OCI-M2 (cell line): ENCODE measurements around the gene EVX1.

ENCODE experiments used
- DNase-seq: peaks from one replicate; lab custom pipeline; 2025; ENCODE audit not compliant: unreplicated experiment; lab: John Stamatoyannopoulos, UW

Gene EVX1

DNA sequence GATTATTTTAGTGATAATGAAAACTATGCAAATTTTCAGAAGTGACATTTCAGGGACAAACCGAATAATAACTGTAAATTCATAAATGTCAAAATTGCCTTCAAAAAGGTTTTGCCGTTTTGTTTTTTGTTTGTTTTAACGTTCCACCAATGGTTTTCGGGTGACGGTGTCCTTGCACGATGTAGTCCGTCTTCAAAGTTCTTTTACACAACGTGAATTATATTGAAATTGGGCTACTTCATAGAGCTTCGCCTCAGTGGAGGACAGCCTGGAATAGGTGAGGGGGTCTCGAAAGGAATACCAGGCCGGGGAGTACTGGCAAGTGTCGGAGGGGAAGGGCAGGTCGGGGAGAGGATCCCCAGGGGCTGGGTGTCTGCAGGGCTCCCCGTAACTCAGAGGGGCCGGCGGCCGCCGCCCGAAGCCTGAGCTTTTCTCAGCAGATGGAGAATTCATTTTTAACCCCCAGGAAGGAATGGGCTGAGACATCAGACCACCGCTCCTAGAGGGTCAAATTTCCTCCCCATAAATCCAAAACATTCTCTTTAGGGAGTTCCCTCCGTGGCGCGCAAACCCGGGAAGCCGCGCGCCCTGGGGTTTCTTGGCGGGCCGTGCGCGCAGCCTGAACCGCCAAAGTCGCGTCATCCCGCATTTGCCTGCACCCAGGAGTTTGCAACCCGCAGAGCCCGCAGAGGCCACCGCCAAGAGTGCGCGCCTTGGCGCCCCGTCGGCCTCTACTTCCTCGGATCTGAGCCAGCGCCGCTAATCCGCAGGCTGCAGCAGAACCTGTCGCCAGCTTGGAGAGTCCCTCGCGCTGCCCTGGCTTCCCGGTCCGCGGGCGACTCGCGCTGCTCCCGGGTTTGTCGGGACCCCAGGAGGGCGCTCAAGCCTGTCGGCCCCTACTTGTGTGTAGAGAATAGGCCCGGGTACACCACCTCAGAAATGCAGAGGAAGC is 17.3 kb upstream of the EVX1 start:
- no peak for DNase-seq

DNA sequence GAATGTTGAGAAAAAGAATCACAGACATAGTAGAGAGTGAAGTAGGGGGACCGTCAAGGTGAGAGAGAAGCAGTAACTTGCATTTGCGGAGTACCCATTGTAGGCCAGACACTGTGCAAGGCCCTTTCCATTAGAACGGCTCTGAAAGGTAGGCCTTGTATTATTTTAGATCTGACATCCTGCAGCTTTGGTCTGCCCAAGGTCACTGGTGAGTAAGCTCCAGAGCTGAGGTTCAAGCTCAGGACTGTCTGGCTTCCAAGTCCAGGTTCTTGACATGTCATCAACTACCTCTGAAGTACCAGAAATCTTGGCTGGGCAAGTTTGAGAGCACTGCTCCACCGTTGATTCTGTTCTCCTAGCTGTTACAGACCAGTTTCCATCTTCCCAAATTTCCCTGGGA is 13.2 kb upstream of the EVX1 start:
- DNase-seq, result no peak

DNA sequence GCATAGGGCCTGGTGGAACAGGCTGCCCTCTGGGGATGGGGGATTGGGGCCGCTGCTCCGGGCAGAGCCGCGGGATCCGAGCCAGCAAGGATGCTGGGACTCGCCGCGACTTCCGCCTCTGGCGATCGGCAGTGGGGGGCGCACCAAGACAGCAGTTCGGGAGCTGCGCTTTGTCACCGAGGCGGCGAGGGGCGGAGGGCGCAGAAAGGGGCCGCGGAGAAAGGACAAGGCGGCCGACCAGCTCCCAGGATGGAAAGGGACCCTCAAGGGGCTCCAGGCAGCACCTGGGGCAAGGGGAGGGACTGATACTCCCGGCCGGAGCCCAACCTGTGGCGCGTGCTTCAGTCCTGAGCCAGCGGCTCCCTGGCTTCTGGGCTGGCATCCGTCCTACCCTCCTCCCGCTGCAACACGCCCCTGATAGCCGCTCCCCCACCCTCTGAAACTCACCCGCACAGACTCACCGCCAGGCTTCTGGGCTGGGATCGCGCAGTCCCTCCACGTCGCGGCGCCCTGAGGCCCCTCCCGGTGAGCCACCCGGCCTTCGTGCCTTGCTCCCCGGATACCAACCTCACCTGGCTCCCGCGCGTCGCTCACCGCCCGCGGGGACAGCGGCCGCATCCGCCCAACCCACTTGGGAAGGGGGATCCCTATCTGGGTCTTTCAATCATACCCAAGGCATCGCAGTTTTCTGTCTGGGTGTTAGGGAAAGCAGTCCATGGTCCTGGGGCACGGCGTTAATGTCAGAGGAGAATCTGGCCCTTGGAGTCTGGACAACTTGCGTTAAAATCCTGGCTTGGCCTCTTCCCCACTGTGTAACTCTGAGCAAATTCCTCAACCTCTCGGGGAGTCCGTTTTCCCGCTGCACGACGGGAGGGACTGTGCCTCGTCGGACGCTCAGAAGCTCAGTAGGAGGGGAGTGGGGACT is 7.0 kb upstream of the EVX1 start:
- DNase-seq, result no peak

DNA sequence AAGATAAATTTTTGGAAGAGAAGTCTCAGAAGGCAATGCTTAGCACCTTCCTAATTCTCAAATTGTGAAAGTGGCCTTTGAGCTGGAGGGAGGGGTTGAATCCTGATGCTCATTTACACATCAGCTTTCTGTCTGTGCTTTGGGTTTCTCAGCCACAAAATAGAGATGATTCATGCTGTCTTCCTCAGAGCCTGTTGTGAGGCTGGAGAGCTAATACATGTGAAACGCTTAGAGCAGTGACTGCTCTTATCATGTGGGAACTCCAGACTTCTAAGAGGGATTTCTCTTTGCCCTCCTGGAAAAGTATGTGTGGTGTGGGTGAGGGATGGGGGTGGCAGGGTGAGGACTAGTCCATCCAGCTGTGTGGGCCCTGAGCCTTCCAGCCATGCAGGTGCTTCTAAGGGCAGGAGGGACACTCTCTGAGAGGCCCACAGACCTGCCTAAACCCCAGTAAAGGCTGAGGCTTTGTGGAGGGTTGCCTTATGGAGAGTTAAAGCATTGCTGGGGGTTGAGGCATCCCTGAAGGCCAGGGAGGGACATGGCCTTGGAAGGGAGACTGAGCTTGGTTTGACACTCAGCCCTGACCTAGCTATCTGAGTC is 4.8 kb upstream of the EVX1 start:
- DNase-seq, result no peak

DNA sequence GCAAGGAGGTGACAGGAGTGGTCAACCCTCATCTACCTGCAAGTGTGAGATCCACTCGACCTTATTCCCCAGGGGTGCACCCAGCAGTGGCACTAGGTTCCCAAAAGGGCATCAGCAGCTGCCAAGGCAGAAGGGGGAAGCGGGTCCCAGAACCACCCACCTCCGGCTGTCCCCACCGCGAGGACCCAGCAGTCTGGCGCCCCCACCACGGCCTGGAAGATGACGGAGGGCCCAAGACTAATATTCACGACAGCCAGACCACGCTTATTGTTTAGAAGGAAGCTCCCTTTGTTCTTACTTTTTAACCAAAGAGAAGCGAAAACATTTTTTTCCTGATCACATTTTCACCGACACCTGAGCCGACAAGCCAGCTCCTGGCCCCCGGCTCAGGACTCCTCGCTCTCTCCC is 3.6 kb upstream of the EVX1 start:
- DNase-seq, result no peak

DNA sequence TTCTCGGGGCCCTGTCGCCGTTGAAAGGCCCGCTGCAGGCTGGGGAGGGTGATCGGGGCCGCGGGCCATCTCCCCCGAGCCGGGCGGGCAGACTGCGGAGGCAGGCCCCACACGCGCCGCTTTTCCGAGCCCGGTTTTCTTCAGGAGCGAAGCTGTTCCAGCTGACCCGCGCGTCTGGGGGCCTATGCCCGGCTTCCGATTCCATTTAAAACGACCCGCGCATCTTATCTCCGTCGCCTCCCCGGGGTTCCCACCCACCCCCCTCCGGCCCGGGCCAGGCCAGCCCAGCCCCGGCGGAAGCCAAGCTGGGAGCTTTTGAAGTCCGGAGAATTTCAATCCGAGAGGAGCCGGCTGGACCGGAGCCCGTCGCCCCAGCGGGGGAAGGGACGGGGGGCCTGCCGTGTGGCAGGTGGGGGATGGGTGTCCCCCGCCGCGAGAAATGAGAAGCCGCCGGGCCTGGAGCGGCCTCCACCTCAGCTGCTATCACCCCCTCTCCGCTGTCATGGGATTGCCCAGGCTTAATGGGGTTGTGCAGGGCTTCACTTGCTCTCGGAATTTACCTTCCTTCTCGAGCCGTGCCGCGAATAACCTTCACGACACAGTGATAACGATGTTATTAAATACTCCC is 3.1 kb upstream of the EVX1 start:
- no peak for DNase-seq

DNA sequence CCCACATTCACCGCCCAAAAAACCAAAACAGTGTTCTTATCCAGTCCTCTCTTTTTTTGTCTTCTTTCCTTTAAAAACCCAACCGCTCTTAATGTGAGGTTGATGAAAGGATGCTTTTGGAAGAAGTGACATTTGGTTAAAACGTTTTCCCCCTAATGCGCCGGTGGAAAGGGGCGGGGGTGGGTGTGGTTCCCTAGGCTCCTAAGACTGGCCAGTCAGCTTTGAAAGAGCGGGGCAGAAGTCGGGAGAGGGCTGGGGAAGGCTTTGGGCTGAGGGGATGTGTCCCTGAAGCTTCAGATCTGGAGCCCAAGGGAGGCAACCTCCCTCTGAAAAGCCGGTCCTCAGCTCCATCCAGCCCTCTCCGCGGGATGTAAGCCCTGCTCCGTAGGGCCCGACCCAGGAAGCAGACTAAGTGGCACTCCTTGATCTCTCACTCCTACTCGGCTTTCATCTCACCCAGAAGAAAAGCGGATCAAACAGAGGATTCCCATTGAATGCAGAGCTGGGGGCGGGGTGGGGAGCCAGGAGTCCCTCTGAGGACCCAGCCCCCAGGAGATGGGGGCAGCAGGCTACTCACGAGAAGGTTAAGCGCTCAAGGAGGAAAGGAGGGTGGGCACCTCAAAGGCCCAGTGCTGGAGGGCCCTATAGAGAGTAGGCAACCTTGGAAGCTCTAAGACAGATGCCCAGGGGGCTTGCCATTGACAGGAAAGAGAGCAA is 2.4 kb upstream of the EVX1 start:
- no peak for DNase-seq

DNA sequence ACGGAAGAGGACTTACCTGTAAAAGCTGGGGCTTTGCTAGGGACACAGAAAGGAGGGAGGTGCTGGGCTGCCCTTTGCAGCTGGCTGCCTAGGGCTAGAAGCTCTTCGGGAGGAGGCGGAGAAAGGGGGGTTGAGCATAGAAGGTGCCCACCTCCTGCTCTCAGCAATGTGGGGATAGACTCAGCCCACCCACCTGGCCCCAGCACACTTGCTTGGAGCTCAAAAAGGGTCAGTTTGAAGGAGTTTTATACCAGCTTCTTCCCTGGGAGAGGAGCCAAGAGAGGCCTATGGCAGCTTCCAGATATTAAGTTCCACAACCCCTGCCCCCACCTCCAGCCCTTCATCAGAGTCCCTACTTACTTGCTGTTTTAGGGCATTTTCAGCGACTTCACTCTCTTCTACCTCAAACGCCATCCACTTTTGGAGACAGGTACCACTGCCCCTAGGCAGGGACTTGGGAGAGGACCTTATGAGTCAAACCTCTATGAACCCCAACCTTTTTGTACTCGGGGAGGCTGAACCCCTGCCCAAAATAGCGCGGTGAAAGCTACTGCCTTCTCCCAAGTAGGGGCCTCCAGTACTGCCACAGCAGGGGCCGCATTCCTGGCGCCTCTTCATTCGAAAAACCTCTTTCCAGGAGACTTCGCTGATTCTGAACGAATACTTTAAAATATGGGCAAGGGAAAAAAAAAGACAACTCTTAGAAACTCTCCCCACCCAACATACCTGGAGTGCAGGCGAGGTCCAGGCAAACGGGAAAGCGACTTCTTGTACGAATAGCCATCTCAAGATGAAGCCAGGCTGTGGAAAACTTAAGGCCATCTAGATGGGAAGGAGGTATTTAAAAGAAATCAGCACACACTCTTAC is 1.2 kb upstream of the EVX1 start:
- DNase-seq, result no peak

DNA sequence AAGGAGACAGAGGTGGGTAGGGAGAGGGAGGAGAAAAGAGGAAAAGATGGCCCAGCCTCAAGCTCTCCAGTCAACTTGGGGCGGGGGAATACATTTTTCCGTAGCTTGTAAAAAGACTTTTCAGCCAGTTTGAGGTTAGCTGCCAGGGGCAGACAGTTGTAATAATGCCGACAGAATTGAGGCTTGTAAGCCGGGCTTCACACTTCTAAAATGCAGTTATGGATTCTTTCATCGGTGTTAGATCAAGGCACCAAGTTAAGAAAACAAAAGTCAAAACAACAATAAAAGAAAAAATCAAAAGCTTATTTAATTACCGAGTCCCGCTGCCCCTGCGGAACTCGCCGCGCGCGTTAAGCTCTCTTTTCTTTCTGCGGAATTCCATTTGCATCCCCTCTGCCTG is 448 bp upstream of the EVX1 start:
- DNase-seq, result no peak

DNA sequence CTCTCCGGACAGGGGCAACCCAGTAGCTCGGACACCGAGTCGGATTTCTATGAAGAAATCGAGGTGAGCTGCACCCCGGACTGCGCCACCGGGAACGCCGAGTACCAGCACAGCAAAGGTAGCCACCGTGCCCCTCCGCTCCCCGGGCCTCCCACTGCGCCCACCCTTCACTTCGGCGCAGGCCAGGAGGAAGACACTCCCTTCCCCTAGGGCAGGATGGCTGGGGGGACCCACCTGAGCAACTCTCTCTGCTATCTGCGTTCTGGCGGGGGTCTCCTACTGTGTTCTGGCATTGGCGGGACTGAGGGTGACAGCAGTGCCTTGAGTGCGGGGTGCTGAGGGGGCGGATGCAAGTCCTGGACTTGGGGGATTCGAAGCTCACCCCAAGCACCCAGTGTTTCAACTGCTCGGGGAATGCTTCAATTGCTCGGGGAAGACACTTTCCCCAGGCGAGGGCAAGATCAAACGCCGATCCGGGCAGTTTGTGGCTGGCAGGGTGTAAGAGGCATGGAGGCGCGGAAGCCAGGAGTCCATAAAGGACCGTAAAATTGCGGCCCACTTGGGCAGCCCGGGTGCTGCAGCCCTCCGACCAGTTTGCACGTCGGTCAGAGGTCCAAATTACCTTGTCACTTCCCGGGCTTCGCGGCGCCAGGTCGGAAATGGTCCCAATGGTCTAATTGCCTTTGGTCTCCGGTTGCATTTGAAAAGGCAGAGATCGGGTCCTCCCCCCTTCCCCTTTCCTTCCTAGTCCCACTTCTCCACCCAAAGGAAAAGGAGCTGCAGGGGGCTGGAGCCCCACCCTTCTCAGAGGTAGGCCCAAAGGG is 950 bp downstream of the EVX1 start:
- no peak for DNase-seq

DNA sequence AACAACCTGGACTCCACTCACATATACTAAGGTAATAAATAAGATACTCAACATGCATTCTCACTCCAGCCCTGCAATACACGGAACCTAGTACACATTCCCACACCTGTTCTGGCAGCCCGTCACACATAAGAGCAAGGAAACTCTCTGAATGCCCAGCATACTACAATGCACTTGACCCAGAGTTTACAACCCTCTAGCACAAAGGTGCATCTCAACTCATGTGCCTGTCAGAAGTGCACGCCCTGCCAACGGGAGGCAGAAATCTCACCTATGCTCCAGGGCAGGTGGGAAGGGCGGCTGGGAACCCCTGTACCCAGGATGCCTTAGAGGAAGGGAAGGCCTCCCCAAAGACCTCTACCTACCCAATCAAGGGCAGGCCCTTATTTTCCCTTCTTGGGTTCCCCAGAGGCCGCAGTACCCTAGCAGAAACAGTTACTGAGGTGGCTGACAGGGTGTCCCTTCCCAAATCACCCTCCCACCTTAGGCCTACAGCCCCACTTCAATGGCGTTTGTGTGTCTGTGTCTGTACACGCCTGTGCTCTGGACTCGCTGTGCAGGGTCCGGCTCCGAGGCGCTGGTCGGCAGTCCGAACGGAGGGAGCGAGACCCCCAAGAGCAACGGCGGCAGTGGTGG is 2.0 kb downstream of the EVX1 start:
- no peak for DNase-seq

DNA sequence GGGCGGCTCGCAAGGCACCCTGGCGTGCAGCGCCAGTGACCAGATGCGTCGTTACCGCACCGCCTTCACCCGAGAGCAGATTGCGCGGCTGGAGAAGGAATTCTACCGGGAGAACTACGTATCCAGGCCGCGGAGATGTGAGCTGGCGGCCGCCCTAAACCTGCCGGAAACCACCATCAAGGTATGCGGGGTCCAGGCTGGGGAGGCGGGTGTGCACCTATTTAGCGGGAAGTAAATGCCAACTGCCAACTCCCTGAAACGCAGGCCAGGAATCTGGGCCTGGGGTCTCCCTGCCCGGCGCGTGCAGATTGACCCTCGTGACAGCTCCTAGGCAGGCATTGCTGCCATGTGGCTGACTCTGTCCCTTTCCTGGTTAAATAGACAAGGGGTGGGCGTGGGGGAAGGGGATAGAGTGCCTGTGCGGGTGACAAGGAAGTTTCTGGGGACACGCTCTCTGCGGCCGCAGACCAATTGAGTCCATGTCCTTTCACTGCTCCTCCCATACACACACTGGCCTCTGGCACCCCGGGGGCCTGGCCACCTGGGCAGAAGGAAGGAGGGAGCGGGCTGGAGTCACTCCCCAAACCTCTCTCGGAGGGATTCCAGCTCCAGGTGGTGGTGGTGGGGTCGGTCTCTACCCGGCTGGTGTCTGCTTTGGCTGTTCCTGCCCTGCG is 2.7 kb downstream of the EVX1 start:
- no peak for DNase-seq

DNA sequence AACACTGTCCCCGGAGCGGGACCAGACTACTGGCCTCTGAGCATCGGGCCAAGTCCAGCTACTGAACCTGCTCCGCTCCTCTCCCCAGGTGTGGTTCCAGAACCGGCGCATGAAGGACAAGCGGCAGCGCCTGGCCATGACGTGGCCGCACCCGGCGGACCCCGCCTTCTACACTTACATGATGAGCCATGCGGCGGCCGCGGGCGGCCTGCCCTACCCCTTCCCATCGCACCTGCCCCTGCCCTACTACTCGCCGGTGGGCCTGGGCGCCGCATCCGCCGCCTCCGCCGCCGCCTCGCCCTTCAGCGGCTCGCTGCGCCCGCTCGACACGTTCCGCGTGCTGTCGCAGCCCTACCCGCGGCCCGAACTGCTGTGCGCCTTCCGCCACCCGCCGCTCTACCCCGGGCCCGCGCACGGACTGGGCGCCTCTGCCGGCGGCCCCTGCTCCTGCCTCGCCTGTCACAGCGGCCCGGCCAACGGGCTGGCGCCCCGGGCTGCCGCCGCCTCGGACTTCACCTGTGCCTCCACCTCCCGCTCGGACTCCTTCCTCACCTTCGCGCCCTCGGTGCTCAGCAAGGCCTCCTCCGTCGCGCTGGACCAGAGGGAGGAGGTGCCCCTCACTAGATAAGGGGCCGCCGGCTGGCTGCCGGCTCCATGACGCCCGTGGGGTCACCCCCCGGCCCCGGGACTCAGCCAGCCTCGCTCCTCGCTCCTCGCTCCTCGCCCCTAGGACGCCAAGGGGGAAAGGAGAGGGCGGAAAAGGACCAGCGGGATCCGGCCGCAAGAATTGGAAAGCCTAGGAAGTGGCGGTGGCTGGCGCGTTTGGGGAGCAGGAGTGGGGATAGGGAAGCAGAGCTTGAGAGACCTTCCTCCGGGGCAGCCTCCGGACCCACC is 3.4 kb downstream of the EVX1 start:
- no peak for DNase-seq

DNA sequence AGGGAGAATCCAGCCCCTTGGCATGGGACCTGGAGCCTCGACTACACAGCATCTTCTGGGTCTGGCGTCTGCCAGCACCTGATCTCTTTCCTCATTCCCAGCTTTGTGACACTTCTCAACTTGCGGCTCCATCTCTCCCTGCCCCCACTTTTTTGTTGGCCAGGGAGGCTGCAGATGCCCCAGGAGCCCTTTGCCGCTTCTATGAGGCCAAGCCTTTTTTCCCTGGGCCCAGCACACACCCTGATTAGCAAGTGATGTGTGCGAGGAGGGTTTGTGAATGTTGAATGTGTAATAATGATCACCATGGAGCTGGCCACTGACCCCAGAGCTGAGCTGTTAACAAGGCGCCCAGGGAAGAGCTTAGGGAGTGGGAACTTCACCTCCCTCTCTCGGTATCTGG is 4.4 kb downstream of the EVX1 start:
- DNase-seq, result no peak

DNA sequence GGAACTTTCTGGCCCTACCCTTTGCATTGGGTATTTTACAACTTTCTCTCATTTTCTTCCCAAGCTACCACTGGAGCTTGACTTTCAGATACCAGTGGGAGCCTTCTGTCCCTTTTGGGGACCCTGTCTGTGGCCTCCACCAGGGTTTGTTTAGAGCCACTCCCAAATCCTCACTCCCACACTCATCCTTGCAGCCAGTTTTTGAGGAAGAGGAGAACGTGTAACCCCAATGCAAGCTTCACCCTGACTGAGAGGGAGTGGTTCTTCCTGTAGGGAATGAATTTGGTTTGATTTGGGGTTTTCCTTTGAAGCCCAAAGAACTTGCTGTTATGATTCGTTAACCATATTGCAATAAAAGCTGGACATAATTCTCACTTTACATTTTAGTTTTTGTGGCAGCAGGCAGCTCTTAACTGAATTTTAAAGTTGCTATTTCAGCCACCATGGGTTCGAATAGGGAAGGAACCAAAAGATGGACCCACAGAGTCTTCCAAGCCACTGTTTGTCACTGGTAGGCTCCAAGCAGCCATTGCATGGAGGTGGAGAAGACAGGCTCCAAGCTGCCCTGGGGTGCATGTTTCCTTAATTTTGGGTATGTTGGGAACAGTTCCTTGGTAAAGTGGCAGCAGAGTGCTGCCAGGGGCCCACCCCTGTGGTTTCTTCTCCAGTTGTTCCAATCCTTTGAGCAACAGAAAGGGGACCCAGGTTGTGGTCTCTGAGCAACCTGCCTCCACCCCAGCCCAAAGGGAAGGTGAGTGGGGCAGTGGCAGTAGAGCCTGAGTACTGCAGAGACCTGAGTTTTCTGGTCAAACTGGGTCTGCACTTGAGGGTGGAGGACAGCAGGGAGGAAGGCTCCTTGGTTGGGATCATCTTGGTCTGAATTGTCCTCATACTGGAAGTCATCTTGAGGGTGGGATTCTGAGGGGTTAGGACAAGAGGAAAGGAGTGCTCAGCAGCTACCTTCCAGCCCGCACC is 5.1 kb downstream of the EVX1 start:
- DNase-seq, result no peak

DNA sequence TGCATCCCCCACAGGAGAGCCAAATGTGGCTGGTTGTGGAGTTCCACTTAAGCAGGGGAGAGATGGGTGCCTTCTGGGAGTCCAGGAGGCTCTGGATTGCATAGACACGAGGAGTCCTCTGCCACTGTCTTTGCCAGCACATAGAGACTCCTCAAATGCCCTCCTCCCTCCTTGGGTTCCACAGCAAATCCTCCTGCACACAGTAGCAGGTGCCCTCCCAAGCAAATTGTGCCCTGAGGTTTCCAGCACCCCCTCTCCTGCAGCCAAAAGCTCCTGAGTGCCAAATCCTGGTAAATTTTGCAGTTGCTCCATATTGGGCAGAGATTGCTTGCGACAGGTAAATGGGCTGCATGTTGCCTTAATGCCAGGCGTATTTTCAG is 5.8 kb downstream of the EVX1 start:
- DNase-seq, result no peak
